ENCODE data around the gene MAP2K5. TPM values are rescaled to one million over a fixed set of nuclear protein-coding genes. Genes with fewer than 3 reads are reported as not detected.

MAP2K5 gene
- total RNA-seq, 6 experiments from 2014 or later, result 5.0 to 11.6 (median 8.8) TPM

GRCh38 chr15:67691450-67691849 is 148.9 kb downstream of the MAP2K5 start:
- Histone ChIP-seq H3K4me3 (no peak overlapping the region), H3K36me3 (no peaks in the 10 kb centered on the region), H3K27me3 (no peaks in the 10 kb centered on the region), H3K9me3 (no peaks in the 10 kb centered on the region), H3K27ac (no peak overlapping the region), H3K4me1 (no peaks in the 10 kb centered on the region)
- ATAC-seq (no peak), DNase-seq (no peak)
- TF ChIP-seq POLR2A (IDR thresholded peaks at IDR 0.05), result no peak
- no peak for TF ChIP-seq CTCF (IDR thresholded peaks at IDR 0.05)
- intact Hi-C loops (cut with DNase I), result no loop called here
- 91% methylated on average over 4 of the region's 4 CpGs for WGBS (ENCODE audit: insufficient coverage, low coverage, low lambda C conversion rate, missing lambda C conversion rate)

GRCh38 chr15:67692573-67692972 is 150.1 kb downstream of the MAP2K5 start:
- intact Hi-C loops (cut with DNase I), result no loop called here
- no peaks in the 10 kb centered on the region for H3K27me3 ChIP-seq

GRCh38 chr15:67696087-67696486 is 153.6 kb downstream of the MAP2K5 start:
- TF ChIP-seq CTCF (IDR thresholded peaks at IDR 0.05) (no peak), POLR2A (IDR thresholded peaks at IDR 0.05) (no peak)
- ATAC-seq (no peak), DNase-seq (no peak)
- intact Hi-C loops (cut with DNase I), result no loop called here
- no peaks in the 10 kb centered on the region for H3K9me3 ChIP-seq
- no peaks in the 10 kb centered on the region for H3K27me3 ChIP-seq
- no peak overlapping the region for H3K4me3 ChIP-seq
- no peaks in the 10 kb centered on the region for H3K4me1 ChIP-seq
- H3K27ac ChIP-seq, result no peak overlapping the region
- H3K36me3 ChIP-seq, result no peaks in the 10 kb centered on the region
- WGBS (ENCODE audit: insufficient coverage, low coverage, low lambda C conversion rate, missing lambda C conversion rate), result 78% methylated on average over 1 of the region's 1 CpG

More at GRCh38 chr15:67692573-67692972, 150.1 kb downstream of the MAP2K5 start:
- Histone ChIP-seq H3K4me1 (no peaks in the 10 kb centered on the region), H3K36me3 (no peaks in the 10 kb centered on the region), H3K9me3 (no peaks in the 10 kb centered on the region), H3K27ac (no peak overlapping the region), H3K4me3 (no peak overlapping the region)
- 81% methylated on average over 3 of the region's 3 CpGs for WGBS (ENCODE audit: insufficient coverage, low coverage, low lambda C conversion rate, missing lambda C conversion rate)
- DNase-seq, result no peak
- no peak for ATAC-seq
- no peak for TF ChIP-seq POLR2A (IDR thresholded peaks at IDR 0.05)

- Histone ChIP-seq H3K4me3 (no peak overlapping the region), H3K27ac (no peak overlapping the region), H3K4me1 (no peaks in the 10 kb centered on the region), H3K9me3 (no peaks in the 10 kb centered on the region), H3K36me3 (no peaks in the 10 kb centered on the region), H3K27me3 (no peaks in the 10 kb centered on the region)
- intact Hi-C loops (cut with DNase I), result no loop called here
- TF ChIP-seq POLR2A (IDR thresholded peaks at IDR 0.05), result no peak
- no peak for TF ChIP-seq CTCF (IDR thresholded peaks at IDR 0.05)
- DNase-seq (no peak), ATAC-seq (no peak)
- 96% methylated on average over 2 of the region's 2 CpGs for WGBS (ENCODE audit: insufficient coverage, low coverage, low lambda C conversion rate, missing lambda C conversion rate)
These were observed 157.5 kb downstream of the MAP2K5 start for GRCh38 chr15:67700023-67700422.

- Histone ChIP-seq H3K27ac (no peak overlapping the region), H3K27me3 (no peaks in the 10 kb centered on the region), H3K4me1 (no peaks in the 10 kb centered on the region), H3K9me3 (no peaks in the 10 kb centered on the region), H3K4me3 (no peak overlapping the region), H3K36me3 (no peaks in the 10 kb centered on the region)
- 92% methylated on average over 1 of the region's 2 CpGs for WGBS (ENCODE audit: insufficient coverage, low coverage, low lambda C conversion rate, missing lambda C conversion rate)
- intact Hi-C loops (cut with DNase I), result no loop called here
- TF ChIP-seq CTCF (IDR thresholded peaks at IDR 0.05) (no peak), POLR2A (IDR thresholded peaks at IDR 0.05) (no peak)
- DNase-seq, result no peak
- no peak for ATAC-seq
These were observed 159.2 kb downstream of the MAP2K5 start for GRCh38 chr15:67701669-67702068.

Measured in right lobe of liver (tissue), 6 donors.